ENCODE measurements around the gene NEDD4L.

Gene NEDD4L

GRCh38 chr18:58216071-58216481, 172.1 kb downstream of the NEDD4L start:
- ChIA-PET CTCF (no interaction called here), POLR2A (no interaction called here)
- DNase-seq (ENCODE audit: extremely low spot score), result no peak
- TF ChIP-seq ZNF384 (IDR thresholded peaks at IDR 0.05) (no peak), HDGF (IDR thresholded peaks at IDR 0.05; ENCODE audit: borderline replicate concordance) (no peak), SP1 (IDR thresholded peaks at IDR 0.05) (no peak), NFRKB (IDR thresholded peaks at IDR 0.05) (no peak), BHLHE40 (IDR thresholded peaks at IDR 0.05; ENCODE audit: borderline replicate concordance) (no peak), ELF4 (IDR thresholded peaks at IDR 0.05) (no peak), TARDBP (IDR thresholded peaks at IDR 0.05) (no peak), LEF1 (IDR thresholded peaks at IDR 0.05; ENCODE audit: borderline replicate concordance) (no peak), FOXM1 (IDR thresholded peaks at IDR 0.05; ENCODE audit: borderline replicate concordance) (no peak), L3MBTL2 (conservative IDR thresholded peaks at IDR 0.05) (no peak), ARNT (IDR thresholded peaks at IDR 0.05) (no peak), FOXK2 (IDR thresholded peaks at IDR 0.05) (no peak), PKNOX1 (IDR thresholded peaks at IDR 0.05) (no peak), SUZ12 (IDR thresholded peaks at IDR 0.05) (no peak), FOXA1 (IDR thresholded peaks at IDR 0.05) (no peak), CTBP1 (IDR thresholded peaks at IDR 0.05; ENCODE audit: borderline replicate concordance) (no peak)

GRCh38 chr18:58217052-58217451, 173.0 kb downstream of the NEDD4L start:
- no peak for DNase-seq (ENCODE audit: extremely low spot score)
- ChIA-PET POLR2A (interaction anchor here (1.4 kb wide), 1 partner anchor 18 kb away, joined by 3 read pairs; no protein-coding TSS in a partner anchor), CTCF (interaction anchor here (0.7 kb wide), 1 partner anchor 24 kb away, joined by 3 read pairs; no protein-coding TSS in a partner anchor)
- TF ChIP-seq LEF1 (IDR thresholded peaks at IDR 0.05; ENCODE audit: borderline replicate concordance) (no peak), NFRKB (IDR thresholded peaks at IDR 0.05) (no peak), SP1 (IDR thresholded peaks at IDR 0.05) (no peak), TARDBP (IDR thresholded peaks at IDR 0.05) (no peak), SUZ12 (IDR thresholded peaks at IDR 0.05) (no peak), ZNF384 (IDR thresholded peaks at IDR 0.05) (no peak), FOXM1 (IDR thresholded peaks at IDR 0.05; ENCODE audit: borderline replicate concordance) (no peak), PKNOX1 (IDR thresholded peaks at IDR 0.05) (no peak), HDGF (IDR thresholded peaks at IDR 0.05; ENCODE audit: borderline replicate concordance) (no peak)

- ChIA-PET CTCF (no interaction called here), POLR2A (interaction anchor here (1.4 kb wide), 1 partner anchor 17 kb away, joined by 3 read pairs; no protein-coding TSS in a partner anchor)
- TF ChIP-seq FOXK2 (IDR thresholded peaks at IDR 0.05) (no peak), NFRKB (IDR thresholded peaks at IDR 0.05) (no peak), TARDBP (IDR thresholded peaks at IDR 0.05) (no peak)
- DNase-seq (ENCODE audit: extremely low spot score), result no peak
Measured at GRCh38 chr18:58218117-58218516, 174.1 kb downstream of the NEDD4L start.

GRCh38 chr18:58221060-58221725, 177.2 kb downstream of the NEDD4L start:
- ChIA-PET CTCF (interaction anchor here (0.7 to 1.0 kb wide), 2 partner anchors 11 to 78 kb away, joined by 3 read pairs; no protein-coding TSS in a partner anchor), POLR2A (interaction anchor here (0.6 to 2.0 kb wide), 5 partner anchors 9 to 353 kb away, joined by 3 to 8 read pairs (median 3); no protein-coding TSS in a partner anchor)
- TF ChIP-seq NFRKB (IDR thresholded peaks at IDR 0.05), result no peak
- no peak for TF ChIP-seq ARNT (IDR thresholded peaks at IDR 0.05)
- TF ChIP-seq BHLHE40 (IDR thresholded peaks at IDR 0.05; ENCODE audit: borderline replicate concordance), result no peak
- no peak for TF ChIP-seq SUZ12 (IDR thresholded peaks at IDR 0.05)
- TF ChIP-seq FOXK2 (IDR thresholded peaks at IDR 0.05), result no peak
- DNase-seq (ENCODE audit: extremely low spot score), result peak; percentile 22

GRCh38 chr18:58222432-58223125, 178.6 kb downstream of the NEDD4L start:
- ChIA-PET CTCF (no interaction called here), POLR2A (interaction anchor here (1.2 to 2.0 kb wide), 3 partner anchors 7 to 45 kb away, joined by 3 to 8 read pairs (median 5); no protein-coding TSS in a partner anchor)
- no peak for TF ChIP-seq L3MBTL2 (conservative IDR thresholded peaks at IDR 0.05)
- TF ChIP-seq LEF1 (IDR thresholded peaks at IDR 0.05; ENCODE audit: borderline replicate concordance), result no peak
- no peak for TF ChIP-seq ARNT (IDR thresholded peaks at IDR 0.05)
- TF ChIP-seq FOXA1 (IDR thresholded peaks at IDR 0.05), result no peak
- no peak for TF ChIP-seq BHLHE40 (IDR thresholded peaks at IDR 0.05; ENCODE audit: borderline replicate concordance)
- TF ChIP-seq CTBP1 (IDR thresholded peaks at IDR 0.05; ENCODE audit: borderline replicate concordance), result no peak
- no peak for TF ChIP-seq PKNOX1 (IDR thresholded peaks at IDR 0.05)
- no peak for TF ChIP-seq SP1 (IDR thresholded peaks at IDR 0.05)
- no peak for TF ChIP-seq ELF4 (IDR thresholded peaks at IDR 0.05)
- TF ChIP-seq HDGF (IDR thresholded peaks at IDR 0.05; ENCODE audit: borderline replicate concordance), result no peak
- TF ChIP-seq NFRKB (IDR thresholded peaks at IDR 0.05), result no peak
- no peak for TF ChIP-seq SUZ12 (IDR thresholded peaks at IDR 0.05)
- no peak for TF ChIP-seq FOXK2 (IDR thresholded peaks at IDR 0.05)
- TF ChIP-seq TARDBP (IDR thresholded peaks at IDR 0.05), result no peak
- no peak for DNase-seq (ENCODE audit: extremely low spot score)
